Endothelial cell of umbilical vein (primary cell): ENCODE data around the gene RPL22L1. TPM values are rescaled to one million over a fixed set of nuclear protein-coding genes. Genes with fewer than 3 reads are reported as not detected.

Experiments used
- BruUV-seq: library from RNA; stranded (reverse); fragments of 400-500 nt; replicated peaks from 2 replicates; lab custom pipeline; 2021; lab: Mats Ljungman, UMichigan
- CTCF ChIA-PET: fragments of 300-600, 350-600 bp; sonication (Branson Sonifier 250); formaldehyde crosslinking; loops from one replicate; lab custom pipeline; 2021; ENCODE audit warnings: antibody characterized with exemption, inconsistent platforms; lab: Charles Lee
- POLR2A ChIA-PET: fragments of 300-600, 350-600 bp; sonication (Branson Sonifier 250); formaldehyde crosslinking; loops from one replicate; lab custom pipeline; 2021; ENCODE audit warnings: antibody characterized with exemption, inconsistent platforms; lab: Charles Lee
- DNase-seq: peaks from one replicate; pipeline ENCODE4 v3.0.0-alpha.2; 2011; ENCODE audit warnings: low read depth, low spot score
- FAIRE-seq: peaks from 2 replicates; lab custom pipeline; 2011; peaks lifted over from hg19 to GRCh38; lab: Jason Lieb, UNC
- H2AFZ ChIP-seq: 2 replicates; pipeline ENCODE4 v1.6.0; 2012; ENCODE audit warnings: low read depth, low read length, control low read depth, inconsistent platforms
- H3K27ac ChIP-seq: 2 replicates; pipeline ENCODE4 v1.5.1; 2011; ENCODE audit warnings: low read depth, mild to moderate bottlenecking, control low read depth, low read length, moderate library complexity; ENCODE audit not compliant: insufficient read depth
- H3K27me3 ChIP-seq, 2 experiments: 2 replicates each; pipeline versions ENCODE4 v1.6.0 to v1.6.1; 2011; ENCODE audit warnings: low read length in 2 of 2, mixed read lengths in 1 of 2; ENCODE audit not compliant: control insufficient read depth in 2 of 2, insufficient read depth in 2 of 2
- H3K36me3 ChIP-seq, 2 experiments: 2 replicates in 1 of 2; 3 replicates in 1 of 2; pipeline ENCODE4 v1.5.1; 2011; ENCODE audit warnings: low read length in 2 of 2, mild to moderate bottlenecking in 1 of 2, moderate library complexity in 1 of 2; ENCODE audit not compliant: control insufficient read depth in 2 of 2, insufficient read depth in 2 of 2; ENCODE audit errors: extremely low read depth in 1 of 2
- H3K4me1 ChIP-seq: 3 replicates; pipeline ENCODE4 v1.5.1; 2011; ENCODE audit warnings: mild to moderate bottlenecking, low read length; ENCODE audit not compliant: control insufficient read depth, insufficient read depth; ENCODE audit errors: extremely low read depth
- H3K4me2 ChIP-seq: 2 replicates; pipeline ENCODE4 v1.6.1; 2011; ENCODE audit warnings: low read length, control low read depth, mixed read lengths; ENCODE audit not compliant: insufficient read depth
- H3K4me3 ChIP-seq, 3 experiments: fragments of 200-600 bp in 1 of 3; sonication (generic), shearing (Covaris generic) in 1 of 3; replicated peaks in 1 of 3; 2 replicates each; pipeline ENCODE4 v1.5.1; 2011 to 2016; ENCODE audit warnings: control low read depth in 3 of 3, low read length in 3 of 3, mild to moderate bottlenecking in 2 of 3, inconsistent platforms in 1 of 3, low read depth in 1 of 3, moderate library complexity in 1 of 3; ENCODE audit not compliant: insufficient read depth in 1 of 3
- H3K79me2 ChIP-seq: 2 replicates; pipeline ENCODE4 v1.6.0; 2012; ENCODE audit warnings: low read length, inconsistent platforms; ENCODE audit not compliant: control insufficient read depth, insufficient read depth
- H3K9ac ChIP-seq: replicated peaks from 2 replicates; pipeline ENCODE3; 2011; ENCODE audit warnings: low read length, control low read depth; ENCODE audit not compliant: insufficient read depth; ENCODE audit errors: extremely low read depth
- H3K9me1 ChIP-seq: replicated peaks from 3 replicates; pipeline ENCODE4 v1.6.0; 2011; ENCODE audit warnings: mild to moderate bottlenecking, low read length; ENCODE audit not compliant: control insufficient read depth, insufficient read depth; ENCODE audit errors: extremely low read depth
- H3K9me3 ChIP-seq: replicated peaks from 2 replicates; pipeline ENCODE4 v1.5.1; 2012; ENCODE audit warnings: low read length, inconsistent platforms; ENCODE audit not compliant: control insufficient read depth, insufficient read depth
- H4K20me1 ChIP-seq: replicated peaks from 2 replicates; pipeline ENCODE3; 2011; ENCODE audit warnings: mild to moderate bottlenecking, low read length; ENCODE audit not compliant: control insufficient read depth, insufficient read depth; ENCODE audit errors: extremely low read depth
- CTCF ChIP-seq, 2 donors: IDR thresholded peaks; 1 replicate in 1 of 2; 2 replicates in 1 of 2; pipeline ENCODE4 v1.5.1; 2011; ENCODE audit warnings: low read length in 2 of 2, mild to moderate bottlenecking in 2 of 2, moderate library complexity in 2 of 2, control low read depth in 1 of 2, inconsistent platforms in 1 of 2, low read depth in 1 of 2; ENCODE audit not compliant: insufficient read depth in 1 of 2; ENCODE audit errors: extremely low read depth in 1 of 2
- EZH2 ChIP-seq: IDR thresholded peaks from 2 replicates; pipeline ENCODE4 v1.6.1; 2012; ENCODE audit warnings: borderline replicate concordance, low read depth, mild to moderate bottlenecking, moderate library complexity, low read length, inconsistent platforms; ENCODE audit not compliant: severe bottlenecking
- FOS ChIP-seq: IDR thresholded peaks from 2 replicates; pipeline ENCODE4 v1.6.1; 2011; ENCODE audit warnings: mild to moderate bottlenecking, low read length, moderate library complexity, borderline replicate concordance; ENCODE audit not compliant: insufficient read depth
- GATA2 ChIP-seq: IDR thresholded peaks from 2 replicates; pipeline ENCODE4 v1.7.0; 2011; ENCODE audit warnings: low read depth, mild to moderate bottlenecking, moderate library complexity, mixed read lengths, low read length; ENCODE audit not compliant: insufficient read length, insufficient read depth
- JUN ChIP-seq: IDR thresholded peaks from 2 replicates; pipeline ENCODE4 v1.6.1; 2011; ENCODE audit warnings: borderline replicate concordance, low read depth; ENCODE audit not compliant: insufficient read length, insufficient read depth
- MAX ChIP-seq: IDR thresholded peaks from 2 replicates; pipeline ENCODE4 v1.6.1; 2011; ENCODE audit not compliant: insufficient read depth, insufficient read length
- MYC ChIP-seq: IDR thresholded peaks from one replicate; pipeline ENCODE4 v1.6.1; 2011; ENCODE audit warnings: mild to moderate bottlenecking, low read depth, low read length
- POLR2A ChIP-seq: IDR thresholded peaks from 2 replicates; pipeline ENCODE4 v1.6.1; 2012; ENCODE audit warnings: low read depth, mild to moderate bottlenecking, control low read depth, low read length
- POLR2AphosphoS5 ChIP-seq: IDR thresholded peaks from 2 replicates; pipeline ENCODE4 v1.6.1; 2012; ENCODE audit warnings: low read depth, mild to moderate bottlenecking, control low read depth, low read length, moderate library complexity; ENCODE audit not compliant: insufficient read depth
- dilution Hi-C: fragments of 300-500 bp; cut with MboI; formaldehyde crosslinking; loops from one replicate; pipeline ENCODE4 v1.15.0; 2019; ENCODE audit warnings: low sequenced_read_pairs; ENCODE audit not compliant: extremely low pct_ligation_motif_present
- intact Hi-C: fragments of 100-400 bp; cut with micrococcal nuclease; formaldehyde crosslinking; loops from one replicate; pipeline ENCODE4 v1.10.0; 2022
- polyA plus RNA-seq, 4 experiments: library from polyadenylated mRNA; depleted of rRNA in 3 of 4; stranded (reverse) in 3 of 4; unstranded in 1 of 4; fragments of >200 nt; gene quantifications; 2 replicates each; pipeline versions ENCODE4 v1.2.1 to v1.2.3, GENCODE V29; 2011 to 2012; ENCODE audit warnings: missing spikeins in 1 of 4
- total RNA-seq: library from RNA; stranded (reverse); gene quantifications from 2 replicates; pipeline ENCODE4 v1.2.3, GENCODE V29; 2021

The RPL22L1 gene
- total and polyA plus RNA-seq, 2 donors (not counting 3 experiments of a cell fraction or from before 2014, with no cell fraction given): 65.0 to 176 TPM

- H3K27me3 ChIP-seq: peaks cover 0 to 3% of the 10 kb centered on the region in 2 experiments
- DNase-seq (peak; percentile 92), FAIRE-seq (peak; percentile 86)
- peaks cover 12% of the 10 kb centered on the region for H3K4me1 ChIP-seq
- BruUV-seq: no TSS peak
- H3K4me3 ChIP-seq: peak within 1 kb of the TSS; percentile 64 to 69 (median 68)
- peak within 1 kb of the TSS; percentile 22 for H3K27ac ChIP-seq
- H2AFZ ChIP-seq: peak within 1 kb of the TSS; percentile 93
- dilution Hi-C loops (no loop called here), intact Hi-C loops (loop anchor here (1.0 kb wide), 1 partner anchor 38 kb away; the partner anchor contains the start of gene RPL22L1)
- no peaks in the 10 kb centered on the region for H3K9me3 ChIP-seq
- peak within 1 kb of the TSS; percentile 99 for H3K4me2 ChIP-seq
- no peaks in the 10 kb centered on the region for H4K20me1 ChIP-seq
- H3K36me3 ChIP-seq: no peaks in the 10 kb centered on the region
- peak within 1 kb of the TSS; percentile 68 for H3K9ac ChIP-seq
- ChIA-PET CTCF (interaction anchor here (1.5 to 1.7 kb wide), 2 partner anchors 19 to 97 kb away, joined by 5 read pairs; no protein-coding TSS in a partner anchor), POLR2A (interaction anchor here (1.6 kb wide), 1 partner anchor 39 kb away, joined by 7 read pairs; the partner anchor contains the start of gene RPL22L1)
- H3K79me2 ChIP-seq: no peaks in the 10 kb centered on the region
- no peaks in the 10 kb centered on the region for H3K9me1 ChIP-seq
- TF ChIP-seq GATA2 (no peak), FOS (no peak), POLR2A (peak; percentile 70), EZH2 (no peak), CTCF (IDR thresholded peaks at IDR 0.05; ENCODE audit: extremely low read depth in 1 of 2, insufficient read depth in 1 of 2, low read depth in 1 of 2, low read length in 2 of 2) (no peak), MAX (peak; percentile 98), MYC (peak; percentile 35), JUN (no peak), POLR2AphosphoS5 (no peak)
Observed at GRCh38 chr3:170908235-170909116, 38.5 kb upstream of the RPL22L1 start, which contains the start of gene EIF5A2. Gene EIF5A2, minus strand, starts transcription at chr3:170908637. Its CDS starts 831 bp downstream, at chr3:170907806.
